Suppressor macrophage treated with lipopolysaccharide for 4 hours (primary cell): ENCODE data around the gene CCND1.
A peak's percentile ranks its signal among the peaks of the same experiment; 100 is the strongest.
"Not testable (repeated sequence)": the region's sequence is repeated elsewhere in the genome, so short reads cannot be mapped to it uniquely, and the experiment has no call there.

Experiments
- DNase-seq: peaks from one replicate; pipeline ENCODE4 v3.0.0-alpha.2; 2020

The CCND1 gene

GRCh38 chr11:69618237-69618636 is 22.7 kb upstream of the CCND1 start:
- no peak for DNase-seq

GRCh38 chr11:69620683-69621290 is 20.2 kb upstream of the CCND1 start:
- no peak for DNase-seq

GRCh38 chr11:69622097-69622681 is 18.8 kb upstream of the CCND1 start:
- DNase-seq = not testable (repeated sequence)

GRCh38 chr11:69624293-69624692 is 16.7 kb upstream of the CCND1 start:
- DNase-seq = no peak

- DNase-seq = no peak
These were observed 15.5 kb upstream of the CCND1 start for GRCh38 chr11:69625476-69625875.

GRCh38 chr11:69627551-69627950 is 13.4 kb upstream of the CCND1 start:
- no peak for DNase-seq

- DNase-seq = no peak
These were observed 10.9 kb upstream of the CCND1 start for GRCh38 chr11:69630017-69630416.

- DNase-seq = no peak
These were observed 10.5 kb upstream of the CCND1 start for GRCh38 chr11:69630424-69630823.

GRCh38 chr11:69632900-69633299 is 8.1 kb upstream of the CCND1 start:
- DNase-seq = no peak

GRCh38 chr11:69634069-69634468 is 6.9 kb upstream of the CCND1 start:
- DNase-seq = no peak

- DNase-seq = no peak
These were observed 6.4 kb upstream of the CCND1 start for GRCh38 chr11:69634590-69634989.

- no peak for DNase-seq
These were observed 5.8 kb upstream of the CCND1 start for GRCh38 chr11:69635195-69635594.

GRCh38 chr11:69635804-69636511 is 5.0 kb upstream of the CCND1 start:
- no peak for DNase-seq

GRCh38 chr11:69636512-69637197 is 4.3 kb upstream of the CCND1 start:
- DNase-seq = peak; percentile 41

GRCh38 chr11:69637198-69637940 is 3.6 kb upstream of the CCND1 start:
- DNase-seq = no peak

GRCh38 chr11:69637941-69638871 is 2.8 kb upstream of the CCND1 start:
- DNase-seq = peak; percentile 23

GRCh38 chr11:69638941-69639681 is 1.8 kb upstream of the CCND1 start:
- peak; percentile 90 for DNase-seq

GRCh38 chr11:69639831-69640230 is 1.1 kb upstream of the CCND1 start:
- no peak for DNase-seq

- DNase-seq = peak; percentile 68
These were observed 529 bp upstream of the CCND1 start for GRCh38 chr11:69640260-69640994.
